Activated CD4-positive, alpha-beta T cell treated with anti-CD3 and anti-CD28 coated beads, Interleukin-2, Interleukin-6, amounts not matched to agents 100 ng/mL and 50 ng/mL, durations not matched to agents 16 hours and 8 hours (primary cell): ENCODE measurements around the gene PDCD2L.
"Not testable (repeated sequence)": the region's sequence is repeated elsewhere in the genome, so short reads cannot be mapped to it uniquely, and the experiment has no call there.

Experiments used
- DNase-seq: peaks from one replicate; pipeline ENCODE4 v3.0.0-alpha.2; 2020

Gene PDCD2L, protein sequence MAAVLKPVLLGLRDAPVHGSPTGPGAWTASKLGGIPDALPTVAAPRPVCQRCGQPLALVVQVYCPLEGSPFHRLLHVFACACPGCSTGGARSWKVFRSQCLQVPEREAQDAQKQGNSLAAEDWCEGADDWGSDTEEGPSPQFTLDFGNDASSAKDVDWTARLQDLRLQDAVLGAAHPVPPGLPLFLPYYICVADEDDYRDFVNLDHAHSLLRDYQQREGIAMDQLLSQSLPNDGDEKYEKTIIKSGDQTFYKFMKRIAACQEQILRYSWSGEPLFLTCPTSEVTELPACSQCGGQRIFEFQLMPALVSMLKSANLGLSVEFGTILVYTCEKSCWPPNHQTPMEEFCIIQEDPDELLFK

GRCh38 chr19:34404109-34404909, at the start of gene PDCD2L:
PDCD2L (plus strand) TSS chr19:34404399; CDS start chr19:34404431, 32 bp downstream.
- peak; percentile 95 for DNase-seq

DNA sequence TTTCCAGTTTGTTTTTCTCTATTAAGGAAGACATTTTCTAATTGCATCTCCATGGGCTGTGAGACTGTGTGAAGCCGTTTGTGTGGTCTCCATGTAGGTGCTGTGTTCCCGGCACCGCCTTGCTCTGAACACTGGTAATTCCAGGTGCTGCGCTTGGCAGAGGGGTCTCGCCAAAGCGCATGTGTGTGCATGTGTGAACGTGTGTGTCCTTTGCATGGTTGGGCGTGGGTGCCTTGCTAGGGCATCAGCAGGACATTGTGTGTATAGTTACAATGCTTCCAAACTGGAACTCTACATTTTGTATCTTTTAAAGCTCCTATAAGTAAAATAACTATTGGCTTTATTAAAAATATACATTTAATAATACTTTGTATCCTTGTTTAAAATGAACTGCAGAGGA, 49.0 kb upstream of the PDCD2L start:
- DNase-seq, result no peak

DNA sequence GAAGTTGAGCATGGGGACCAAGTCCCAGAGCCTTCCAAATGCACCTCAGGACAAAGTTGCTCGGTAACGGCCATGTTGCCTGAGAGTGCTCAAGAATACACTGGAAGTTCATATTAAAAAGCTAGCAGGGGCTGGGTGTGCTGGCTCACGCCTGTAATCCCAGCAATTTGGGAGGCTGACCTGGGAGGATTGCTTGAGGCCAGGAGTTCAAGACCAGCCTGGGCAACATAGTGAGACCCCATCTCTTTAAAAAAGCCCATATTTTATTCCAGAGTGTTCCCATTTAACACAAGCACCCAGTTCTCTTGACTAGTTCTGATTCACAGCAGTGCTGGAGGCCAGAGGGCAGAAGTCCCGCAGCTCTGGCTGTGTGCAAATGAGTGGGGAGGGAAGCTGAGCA, 47.3 kb upstream of the PDCD2L start:
- no peak for DNase-seq

DNA sequence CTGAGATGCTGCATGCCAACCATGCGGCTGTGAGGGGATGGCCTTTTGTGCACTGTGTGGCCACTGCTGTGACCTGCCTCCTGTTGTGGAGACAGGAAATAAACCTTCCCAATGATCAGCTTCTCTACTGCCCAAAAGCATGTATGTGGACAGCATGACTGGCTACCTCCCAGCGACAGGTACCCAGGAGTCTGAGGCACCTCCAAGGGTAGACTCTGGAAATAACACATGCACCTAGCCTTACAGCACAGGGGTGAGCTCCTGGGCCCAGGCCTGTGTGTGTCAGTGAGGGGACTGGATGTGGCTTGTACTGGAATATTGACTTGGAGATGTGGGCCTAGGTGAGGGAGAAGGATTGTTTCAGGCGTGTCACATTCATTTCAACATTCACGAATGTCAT, 46.8 kb upstream of the PDCD2L start:
- DNase-seq, result no peak

GRCh38 chr19:34359140-34359953, 44.9 kb upstream of the PDCD2L start:
- DNase-seq, result peak; percentile 100

DNA sequence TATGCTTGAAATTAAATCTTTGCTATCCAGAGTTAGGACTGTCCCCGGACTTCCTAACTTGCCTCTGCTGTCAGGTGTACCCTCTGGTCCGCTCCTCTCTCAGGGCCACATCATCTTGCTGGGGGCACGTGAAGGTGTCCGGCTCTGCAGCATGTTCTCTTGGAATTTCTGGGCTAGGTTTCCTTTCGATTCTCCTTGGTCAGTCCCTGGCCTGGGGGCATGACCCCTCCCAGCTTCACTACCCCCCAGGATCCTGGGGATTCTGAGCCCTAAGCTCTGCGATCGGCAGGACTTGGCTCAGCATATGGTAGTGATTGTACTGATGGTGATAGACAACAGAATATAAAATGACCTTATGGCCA, 44.3 kb upstream of the PDCD2L start:
- no peak for DNase-seq

- DNase-seq, result no peak
Measured at GRCh38 chr19:34360354-34360909, 43.8 kb upstream of the PDCD2L start.

GRCh38 chr19:34362679-34363069, 41.5 kb upstream of the PDCD2L start:
- DNase-seq, result no peak

GRCh38 chr19:34363094-34363493, 41.1 kb upstream of the PDCD2L start:
- no peak for DNase-seq

- no peak for DNase-seq
Measured at GRCh38 chr19:34363930-34364329, 40.3 kb upstream of the PDCD2L start.

DNA sequence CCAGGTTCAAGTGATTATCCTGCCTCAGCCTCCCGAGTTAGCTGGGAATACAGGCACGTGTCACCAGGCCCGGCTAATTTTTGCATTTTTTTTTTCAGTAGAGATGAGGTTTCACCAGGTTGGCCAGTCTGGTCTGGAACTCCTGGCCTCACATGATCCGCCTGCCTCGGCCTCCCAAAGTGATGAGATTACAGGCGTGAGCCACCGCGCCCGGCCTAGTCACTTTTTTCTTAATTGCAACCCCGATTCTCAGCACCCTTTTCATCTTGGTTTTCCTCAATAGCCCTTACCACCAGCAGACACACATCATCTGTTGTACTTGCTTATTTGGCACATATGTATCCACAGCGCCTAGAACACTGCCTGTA, 39.8 kb upstream of the PDCD2L start:
- no peak for DNase-seq

GRCh38 chr19:34364830-34365462, 39.3 kb upstream of the PDCD2L start, which contains the start of gene GPI:
GPI (plus strand) TSS chr19:34365196; CDS start chr19:34365267, 71 bp downstream.
- DNase-seq, result peak; percentile 83

DNA sequence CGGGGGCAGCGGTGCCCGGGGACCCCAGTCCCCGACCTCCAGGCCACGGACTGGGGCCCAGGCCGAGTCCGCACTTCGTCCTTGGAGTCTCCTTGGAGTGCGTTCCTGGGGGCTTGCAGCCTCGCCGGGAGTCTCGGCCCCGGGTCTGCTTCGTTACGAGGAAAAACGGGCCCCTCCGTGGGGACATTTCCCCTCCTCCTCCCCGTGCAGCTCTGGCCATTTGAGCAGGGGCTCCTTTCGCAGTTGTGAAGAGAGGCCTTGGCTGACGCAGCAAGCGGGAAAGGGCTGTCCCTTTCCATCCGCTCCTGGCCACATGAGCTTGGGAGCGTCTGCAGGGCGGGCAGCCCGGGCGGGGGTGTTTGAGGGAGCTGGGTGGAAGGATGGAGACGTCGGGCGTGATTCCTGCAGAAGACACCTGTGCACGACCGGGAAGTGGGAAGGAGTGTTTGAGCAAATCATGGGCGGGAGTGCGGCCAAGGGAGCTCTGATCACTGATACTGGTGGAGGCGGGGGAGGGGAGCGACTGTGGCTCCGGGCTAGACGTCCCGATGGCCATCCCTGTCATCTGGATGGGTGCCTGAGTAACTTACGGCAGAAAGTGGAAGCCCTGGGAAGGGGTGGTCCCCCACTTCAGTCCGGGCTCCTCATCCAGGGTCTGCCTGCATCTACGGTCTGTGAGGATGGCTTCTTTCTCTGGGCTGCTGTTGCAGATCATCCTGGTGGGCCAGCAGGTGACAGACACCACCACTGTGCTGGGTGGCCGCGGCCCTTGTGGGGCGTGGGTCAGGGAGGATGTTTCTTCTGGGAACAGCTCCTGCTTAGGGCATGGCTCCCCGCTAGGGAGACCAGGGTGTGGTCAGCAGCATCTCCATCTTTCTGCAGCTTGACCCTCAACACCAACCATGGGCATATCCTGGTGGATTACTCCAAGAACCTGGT, 38.5 kb upstream of the PDCD2L start:
- DNase-seq, result peak; percentile 27

DNA sequence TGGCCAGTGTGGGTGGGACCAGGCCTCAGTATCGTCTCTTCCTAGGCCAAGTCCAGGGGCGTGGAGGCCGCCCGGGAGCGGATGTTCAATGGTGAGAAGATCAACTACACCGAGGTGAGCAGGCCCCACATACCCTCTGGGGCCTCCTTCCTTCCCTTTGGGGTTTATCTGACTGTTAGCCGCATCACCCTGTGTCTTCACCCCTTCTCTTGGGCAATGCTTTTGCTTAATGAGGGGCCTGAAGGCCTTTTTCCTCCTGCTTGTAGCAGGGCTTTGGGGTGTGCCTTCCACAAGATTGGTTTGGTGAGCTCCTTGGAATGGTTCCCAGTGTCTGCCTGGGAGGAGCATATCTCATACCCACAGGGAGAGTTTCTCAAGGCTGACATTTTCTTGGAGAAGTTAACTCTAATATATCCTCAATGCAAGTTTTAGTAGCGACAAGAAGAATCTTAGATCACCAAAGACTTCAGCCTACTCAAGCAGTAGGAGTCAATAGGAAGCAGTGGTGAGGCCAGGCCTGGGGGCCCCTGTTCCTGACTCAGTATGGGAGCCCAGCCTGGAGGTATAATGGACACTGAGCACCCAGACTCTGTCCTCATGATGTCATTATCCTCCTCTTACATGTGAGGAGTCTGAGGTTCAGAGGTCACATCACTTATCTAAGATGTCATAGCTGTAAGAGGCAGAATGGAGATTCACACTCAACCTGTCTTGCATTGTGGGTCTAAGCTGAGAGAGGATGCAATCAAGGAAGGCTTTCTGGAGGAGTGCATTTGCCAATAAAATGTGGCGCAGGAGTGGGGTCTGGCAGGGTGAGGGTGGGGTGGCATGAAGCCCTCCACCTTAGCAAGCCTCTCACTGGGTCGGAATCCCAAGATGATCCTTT, 37.2 kb upstream of the PDCD2L start:
- peak; percentile 25 for DNase-seq

- no peak for DNase-seq
Measured at GRCh38 chr19:34367624-34367957, 36.6 kb upstream of the PDCD2L start.

GRCh38 chr19:34368338-34368737, 35.9 kb upstream of the PDCD2L start:
- DNase-seq, result no peak

DNA sequence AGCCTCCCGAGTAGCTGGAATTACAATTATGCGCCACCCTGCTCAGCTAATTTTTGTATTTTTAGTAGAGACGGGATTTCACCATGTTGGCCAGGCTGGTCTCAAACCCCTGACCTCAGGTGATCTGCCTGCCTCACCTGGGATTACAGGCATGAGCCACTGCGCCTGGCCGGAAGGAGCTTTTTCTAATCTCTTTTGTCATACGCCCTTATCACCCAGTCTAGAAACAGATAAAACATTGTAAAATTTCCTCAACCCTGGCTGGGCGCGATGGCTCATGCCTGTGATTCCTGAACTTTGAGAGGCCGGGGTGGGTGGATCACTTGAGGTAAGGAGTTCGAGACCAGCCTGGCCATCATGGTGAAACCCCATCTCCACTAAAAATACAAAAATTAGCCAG, 35.0 kb upstream of the PDCD2L start:
- not testable (repeated sequence) for DNase-seq

DNA sequence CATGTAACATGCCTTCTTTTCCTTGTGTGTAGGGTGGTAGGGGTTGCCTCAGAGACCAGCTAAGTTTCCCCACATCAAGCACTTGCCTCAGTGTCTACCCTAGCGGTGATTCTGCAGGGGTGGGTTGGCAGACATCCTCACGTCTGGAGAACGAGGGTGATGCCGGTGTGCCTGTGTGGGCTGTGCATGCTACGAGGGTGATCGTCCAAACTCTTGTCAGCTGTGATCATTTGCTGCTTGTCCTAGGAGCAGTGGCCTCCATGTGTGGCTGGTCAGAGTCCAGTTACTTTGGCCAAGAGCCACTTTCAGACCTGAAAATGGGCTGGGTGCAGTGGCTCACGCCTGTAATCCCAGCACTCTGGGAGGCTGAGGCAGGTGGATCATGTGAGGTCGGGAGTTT, 34.1 kb upstream of the PDCD2L start:
- DNase-seq, result no peak

GRCh38 chr19:34370983-34371382, 33.2 kb upstream of the PDCD2L start:
- DNase-seq, result no peak

DNA sequence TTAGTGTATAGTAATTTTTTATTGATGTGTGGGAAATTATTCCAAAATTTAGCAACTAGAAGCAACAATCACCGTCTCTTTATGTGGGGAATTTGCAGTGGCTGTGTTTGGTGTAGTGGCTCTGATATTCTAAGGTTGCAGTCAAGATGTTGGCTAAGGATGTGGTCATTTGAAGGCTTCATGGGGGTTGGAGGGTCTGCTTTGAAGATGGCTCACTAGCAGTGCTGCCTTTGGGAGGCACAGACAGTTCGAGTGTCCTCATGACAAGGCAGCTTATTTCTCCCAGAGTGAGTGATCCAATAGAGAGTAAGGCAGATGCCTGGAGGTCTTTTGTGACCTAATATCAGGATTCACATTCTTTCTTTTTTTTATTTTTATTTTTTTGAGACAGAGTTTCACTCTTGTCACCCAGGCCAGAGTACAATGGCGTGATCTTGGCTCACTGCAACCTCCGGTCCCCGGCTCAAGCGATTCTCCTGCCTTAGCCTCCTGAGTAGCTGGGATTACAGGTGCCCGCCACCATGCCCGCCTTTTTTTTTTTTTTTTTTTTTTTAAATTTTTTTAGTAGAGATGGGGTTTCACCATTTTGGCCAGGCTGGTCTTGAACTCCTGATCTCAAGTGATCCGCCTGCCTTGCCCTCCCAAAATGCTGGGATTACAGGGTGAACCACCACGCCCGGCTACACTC, 30.5 kb upstream of the PDCD2L start:
- no peak for DNase-seq
